ENCODE measurements around the gene GLMP. TPM values are rescaled to one million over a fixed set of nuclear protein-coding genes. Genes with fewer than 3 reads are reported as not detected.
"Not testable (repeated sequence)": the region's sequence is repeated elsewhere in the genome, so short reads cannot be mapped to it uniquely, and the experiment has no call there.

Gene GLMP
- total RNA-seq (2014; rRNA removed; shearing (Covaris generic)), result 26.3 and 27.7 TPM in 2 replicates

GRCh38 chr1:156295391-156295947 lies at the start of gene GLMP:
Gene GLMP (minus strand): TSS chr1:156295679. CDS start chr1:156295645, 34 bp downstream.
- peak; percentile 64 for DNase-seq (ENCODE audit: low read depth)

GRCh38 chr1:156344409-156344808 lies 48.9 kb upstream of the GLMP start:
- no peak for DNase-seq (ENCODE audit: low read depth)

GRCh38 chr1:156342166-156342955 lies 46.9 kb upstream of the GLMP start:
- no peak for DNase-seq (ENCODE audit: low read depth)

GRCh38 chr1:156338180-156338976 lies 42.9 kb upstream of the GLMP start, which contains the start of the genes CCT3 and TSACC:
Gene CCT3 (minus strand): TSS chr1:156338292. CDS start chr1:156338184, 108 bp downstream.
Gene TSACC (plus strand): TSS chr1:156338526. CDS start chr1:156339758, 1,232 bp downstream.
- peak; percentile 100 for DNase-seq (ENCODE audit: low read depth)

GRCh38 chr1:156337888-156338179 lies 42.4 kb upstream of the GLMP start:
- DNase-seq (ENCODE audit: low read depth), result no peak

- no peak for DNase-seq (ENCODE audit: low read depth)
These were observed 41.8 kb upstream of the GLMP start for GRCh38 chr1:156337052-156337887.

GRCh38 chr1:156336242-156336641 lies 40.8 kb upstream of the GLMP start:
- DNase-seq (ENCODE audit: low read depth), result no peak

- DNase-seq (ENCODE audit: low read depth), result not testable (repeated sequence)
These were observed 27.7 kb upstream of the GLMP start for GRCh38 chr1:156323179-156323578.

GRCh38 chr1:156320560-156320959 lies 25.1 kb upstream of the GLMP start:
- no peak for DNase-seq (ENCODE audit: low read depth)

- DNase-seq (ENCODE audit: low read depth), result no peak
These were observed 24.2 kb upstream of the GLMP start for GRCh38 chr1:156319664-156320063.

GRCh38 chr1:156316909-156317308 lies 21.4 kb upstream of the GLMP start:
- no peak for DNase-seq (ENCODE audit: low read depth)

GRCh38 chr1:156310962-156311361 lies 15.5 kb upstream of the GLMP start:
- DNase-seq (ENCODE audit: low read depth), result no peak

- no peak for DNase-seq (ENCODE audit: low read depth)
These were observed 12.6 kb upstream of the GLMP start for GRCh38 chr1:156308078-156308477.

- no peak for DNase-seq (ENCODE audit: low read depth)
These were observed 9.7 kb upstream of the GLMP start for GRCh38 chr1:156305215-156305614.

GRCh38 chr1:156303241-156303640 lies 7.8 kb upstream of the GLMP start:
- DNase-seq (ENCODE audit: low read depth), result no peak

- DNase-seq (ENCODE audit: low read depth), result no peak
These were observed 3.4 kb upstream of the GLMP start, which contains the start of gene VHLL for GRCh38 chr1:156298852-156299357. Gene VHLL (minus strand): TSS chr1:156299307. CDS start chr1:156299189, 118 bp downstream.

- DNase-seq (ENCODE audit: low read depth), result no peak
These were observed 1.6 kb downstream of the GLMP start for GRCh38 chr1:156293895-156294294.

GRCh38 chr1:156293098-156293434 lies 2.4 kb downstream of the GLMP start:
- DNase-seq (ENCODE audit: low read depth), result no peak

- peak; percentile 82 for DNase-seq (ENCODE audit: low read depth)
These were observed 4.0 kb downstream of the GLMP start for GRCh38 chr1:156291226-156292061.

GRCh38 chr1:156289857-156290256 lies 5.6 kb downstream of the GLMP start:
- DNase-seq (ENCODE audit: low read depth), result no peak
